ENCODE data around the gene CDKN2A. TPM values are rescaled to one million over a fixed set of nuclear protein-coding genes. Genes with fewer than 3 reads are reported as not detected.

CDKN2A gene
- total RNA-seq, 1 experiment from 2014 or later, result not detected

- Histone ChIP-seq H3K4me3 (ENCODE audit: low read depth in 2 of 2, low read length in 2 of 2) (no peak overlapping the region), H3K9me3 (ENCODE audit: control insufficient read depth, insufficient read depth, low read depth, low read length) (no peaks in the 10 kb centered on the region), H3K27me3 (ENCODE audit: control insufficient read depth, insufficient read depth, low read length) (no peaks in the 10 kb centered on the region), H3K36me3 (ENCODE audit: control insufficient read depth, insufficient read depth, low read length) (no peaks in the 10 kb centered on the region), H3K27ac (ENCODE audit: low read length) (no peak overlapping the region), H3K4me1 (ENCODE audit: control insufficient read depth, insufficient read depth, low read length) (no peaks in the 10 kb centered on the region)
- in situ Hi-C loops (cut with HindIII; ENCODE audit: low pct_unique_long_range_greater_than_20kb, low sequenced_read_pairs) (no loop called here), intact Hi-C loops (cut with micrococcal nuclease; ENCODE audit: unreplicated experiment) (no loop called here)
- ChIA-PET CTCF (no interaction called here), POLR2A (no interaction called here)
- no peak for ATAC-seq
- DNase-seq (ENCODE audit: low read depth, low spot score), result no peak
- BruUV-seq (replicated peaks), result no TSS peak
- TF ChIP-seq POLR2AphosphoS5 (IDR thresholded peaks at IDR 0.05; ENCODE audit: low read depth, low read length) (no peak), REST (IDR thresholded peaks at IDR 0.05; ENCODE audit: insufficient read depth in 1 of 2, low read depth in 2 of 2, low read length in 1 of 2) (no peak), TCF7L2 (IDR thresholded peaks at IDR 0.05; ENCODE audit: low read depth, low read length) (no peak), CTCF (IDR thresholded peaks at IDR 0.05) (no peak), SIN3A (IDR thresholded peaks at IDR 0.05; ENCODE audit: borderline replicate concordance, insufficient read depth, low read depth, low read length) (no peak)
Measured at GRCh38 chr9:21923694-21924093, 70.5 kb downstream of the CDKN2A start.

GRCh38 chr9:21919377-21920362 is 74.5 kb downstream of the CDKN2A start:
- DNase-seq (ENCODE audit: low read depth, low spot score) (no peak), ATAC-seq (no peak)
- ChIA-PET POLR2A (no interaction called here), CTCF (no interaction called here)
- Histone ChIP-seq H3K4me1 (ENCODE audit: control insufficient read depth, insufficient read depth, low read length) (no peaks in the 10 kb centered on the region), H3K27ac (ENCODE audit: low read length) (no peak overlapping the region), H3K27me3 (ENCODE audit: control insufficient read depth, insufficient read depth, low read length) (no peaks in the 10 kb centered on the region), H3K36me3 (ENCODE audit: control insufficient read depth, insufficient read depth, low read length) (no peaks in the 10 kb centered on the region), H3K9me3 (ENCODE audit: control insufficient read depth, insufficient read depth, low read depth, low read length) (no peaks in the 10 kb centered on the region), H3K4me3 (ENCODE audit: low read depth in 2 of 2, low read length in 2 of 2) (no peak overlapping the region)
- in situ Hi-C loops (cut with HindIII; ENCODE audit: low pct_unique_long_range_greater_than_20kb, low sequenced_read_pairs) (no loop called here), intact Hi-C loops (cut with micrococcal nuclease; ENCODE audit: unreplicated experiment) (no loop called here)
- no peak for TF ChIP-seq CTCF (IDR thresholded peaks at IDR 0.05)
- TF ChIP-seq TCF7L2 (IDR thresholded peaks at IDR 0.05; ENCODE audit: low read depth, low read length), result no peak
- no peak for TF ChIP-seq REST (IDR thresholded peaks at IDR 0.05; ENCODE audit: insufficient read depth in 1 of 2, low read depth in 2 of 2, low read length in 1 of 2)
- no peak for TF ChIP-seq POLR2AphosphoS5 (IDR thresholded peaks at IDR 0.05; ENCODE audit: low read depth, low read length)
- TF ChIP-seq SIN3A (IDR thresholded peaks at IDR 0.05; ENCODE audit: borderline replicate concordance, insufficient read depth, low read depth, low read length), result no peak
- BruUV-seq (replicated peaks), result no TSS peak

All from Panc1 (cell line).